Ovary (tissue), 9 donors: ENCODE data around the gene CCL13. TPM values are rescaled to one million over a fixed set of nuclear protein-coding genes. Genes with fewer than 3 reads are reported as not detected.

Source experiments
- DNase-seq, 5 donors: peaks; one replicate each; pipeline ENCODE4 v3.0.0-alpha.2; 2019 to 2020
- H3K27ac ChIP-seq, 2 donors: fragments of 200-600 bp; one replicate each; pipeline versions ENCODE4 v1.5.1 to v1.8.0; 2019 to 2022
- H3K27me3 ChIP-seq: fragments of 200-600 bp; one replicate; pipeline ENCODE4 v1.8.0; 2022
- H3K36me3 ChIP-seq: fragments of 200-600 bp; sonication (generic); one replicate; pipeline ENCODE4 v1.5.1; 2019
- H3K4me1 ChIP-seq: one replicate; pipeline ENCODE4 v1.8.1; 2013; ENCODE audit warnings: mild to moderate bottlenecking, moderate library complexity; ENCODE audit not compliant: insufficient read depth
- H3K4me3 ChIP-seq: fragments of 200-600 bp; sonication (generic); one replicate; pipeline ENCODE4 v1.5.1; 2017
- H3K9me3 ChIP-seq, 2 donors: fragments of 200-600 bp in 1 of 2; sonication (generic) in 1 of 2; one replicate each; pipeline versions ENCODE4 v1.5.1 to v1.8.1; 2013 to 2019; ENCODE audit warnings: mild to moderate bottlenecking in 1 of 2, moderate library complexity in 1 of 2
- CTCF ChIP-seq, 3 donors: fragments of 450-650 bp in 2 of 3; fragments of 200-600 bp in 1 of 3; IDR thresholded peaks; one replicate each; pipeline versions ENCODE4 v1.5.1 to v1.8.0; 2016 to 2022; ENCODE audit warnings: antibody characterized with exemption in 3 of 3, mild to moderate bottlenecking in 1 of 3
- EP300 ChIP-seq: sonication (generic); formaldehyde crosslinking; IDR thresholded peaks from one replicate; pipeline ENCODE4 v1.6.1; 2017; ENCODE audit warnings: antibody characterized with exemption
- POLR2A ChIP-seq: fragments of 450-650 bp; IDR thresholded peaks from one replicate; pipeline ENCODE4 v1.6.1; 2017; ENCODE audit warnings: antibody characterized with exemption, mild to moderate bottlenecking, moderate library complexity
- WGBS, 3 donors: extraction: QIAGEN DNeasy Blood & Tissue Kit in 1 of 3; methylation state at CpG; one replicate each; pipeline versions ENCODE4 v1.1.5 to v1.1.7; 2013 to 2017; 5-methylcytosine and 5-hydroxymethylcytosine counted together
- intact Hi-C, 4 donors: fragments of 100-400 bp; cut with DNase I; formaldehyde crosslinking; loops; one replicate each; pipeline versions ENCODE4 v1.11.0 to v1.15.1; 2022 to 2023
- polyA plus RNA-seq, 2 donors: library from polyadenylated mRNA; stranded (reverse); fragments of 200-250 nt in 1 of 2; fragments of 350-450 nt in 1 of 2; fragmentation: Illumina TruSeq in 1 of 2; extraction: RNeasy Lipid Tissue Mini Kit (QIAGEN cat#74804) in 1 of 2; gene quantifications; one replicate each; pipeline ENCODE4 v1.2.3, GENCODE V29; 2013 to 2014
- total RNA-seq, 7 donors: library from RNA; depleted of rRNA in 2 of 7; stranded (reverse); fragments of >200 nt in 2 of 7; fragmentation: NEBNext Ultra II Directional in 3 of 7; extraction: Animal tissue kit (Norgen Biotek cat#: 25700) in 3 of 7; gene quantifications; one replicate each; pipeline versions ENCODE4 v1.1.0 to v1.2.4, GENCODE V29; 2016 to 2023
- donor health status: DM: no; HTN: no; CAD: no; lungs with moderate emphysema.
- donor health status: DM: no; HTN: no; CAD: no.
- donor health status: Bipolar disorder and iron deficiency.
- donor health status: DM: yes; HTN: yes; CAD: no.
- donor health status: DM: no; HTN: no; CAD: no.
- donor health status: DM: yes; HTN: yes; CAD: no.

Gene CCL13
- total and polyA plus RNA-seq, 9 donors, result 0.47 to 5.1 (median 0.59) TPM; not detected in 4

DNA sequence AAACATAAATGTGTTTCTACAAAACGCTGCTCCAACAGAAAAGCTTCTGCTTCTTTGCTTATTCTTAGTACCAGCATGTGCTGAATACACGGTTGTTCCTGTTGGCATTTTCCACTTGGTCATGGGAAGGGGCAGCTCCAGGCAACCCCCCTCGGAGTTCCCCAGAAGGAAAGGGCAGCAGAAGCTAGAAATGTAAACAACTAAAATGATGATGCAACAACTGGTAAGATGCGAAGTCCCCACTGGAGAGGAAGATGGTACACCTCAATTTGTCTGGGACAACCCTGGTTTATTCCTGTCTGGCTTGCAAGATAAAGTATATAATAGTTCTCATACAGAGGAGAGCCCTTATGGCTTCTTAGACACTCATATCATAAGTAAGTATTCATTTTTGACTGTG lies 9.2 kb upstream of the CCL13 start:
- 46 to 74% (median 54%) methylated on average over 4 of the region's 4 CpGs for WGBS, 3 donors
- no peak for TF ChIP-seq EP300
- TF ChIP-seq POLR2A, result no peak
- TF ChIP-seq CTCF (IDR thresholded peaks at IDR 0.05), result no peak
- intact Hi-C loops, result no loop called here
- Histone ChIP-seq H3K36me3 (no peaks in the 10 kb centered on the region), H3K4me1 (no peaks in the 10 kb centered on the region), H3K27me3 (no peaks in the 10 kb centered on the region), H3K4me3 (no peak overlapping the region), H3K27ac (no peak overlapping the region), H3K9me3 (no peaks in the 10 kb centered on the region)
- DNase-seq, result no peak

DNA sequence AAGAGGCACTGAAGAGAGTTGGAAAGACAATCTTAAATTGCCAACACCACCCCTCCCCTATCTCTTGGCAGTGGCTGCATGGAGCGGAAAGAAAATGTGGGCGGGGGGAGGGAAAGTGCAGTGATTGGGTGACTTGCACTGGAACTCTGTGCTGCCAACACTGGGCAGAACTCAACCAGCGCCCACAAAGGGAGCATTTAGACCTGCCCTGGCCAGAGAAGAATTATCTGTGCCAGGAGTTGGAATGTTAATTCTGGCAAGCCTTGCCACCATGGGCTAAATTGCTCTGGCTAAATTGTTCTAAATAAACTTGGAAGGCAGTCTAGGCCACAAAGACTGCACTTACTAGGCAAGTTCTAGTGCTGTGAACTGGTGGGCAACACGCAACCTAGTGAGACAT lies 6.5 kb upstream of the CCL13 start:
- no peak for DNase-seq
- H3K4me1 ChIP-seq, result no peaks in the 10 kb centered on the region
- WGBS, 3 donors, result 67 to 91% (median 89%) methylated on average over 4 of the region's 4 CpGs
- intact Hi-C loops, result no loop called here
- no peak overlapping the region for H3K4me3 ChIP-seq
- no peaks in the 10 kb centered on the region for H3K36me3 ChIP-seq
- no peaks in the 10 kb centered on the region for H3K27me3 ChIP-seq
- no peak overlapping the region for H3K27ac ChIP-seq
- TF ChIP-seq POLR2A (no peak), EP300 (no peak), CTCF (IDR thresholded peaks at IDR 0.05) (no peak)
- H3K9me3 ChIP-seq, result no peaks in the 10 kb centered on the region

GRCh38 chr17:34351096-34351495 lies 5.2 kb upstream of the CCL13 start:
- no peak for DNase-seq
- Histone ChIP-seq H3K27ac (no peak overlapping the region), H3K4me1 (no peaks in the 10 kb centered on the region), H3K9me3 (no peaks in the 10 kb centered on the region), H3K36me3 (no peaks in the 10 kb centered on the region), H3K4me3 (no peak overlapping the region), H3K27me3 (no peaks in the 10 kb centered on the region)
- intact Hi-C loops, result no loop called here
- 30 to 40% (median 40%) methylated on average over 1 of the region's 1 CpG for WGBS, 3 donors
- TF ChIP-seq CTCF (IDR thresholded peaks at IDR 0.05) (no peak), EP300 (no peak), POLR2A (no peak)

DNA sequence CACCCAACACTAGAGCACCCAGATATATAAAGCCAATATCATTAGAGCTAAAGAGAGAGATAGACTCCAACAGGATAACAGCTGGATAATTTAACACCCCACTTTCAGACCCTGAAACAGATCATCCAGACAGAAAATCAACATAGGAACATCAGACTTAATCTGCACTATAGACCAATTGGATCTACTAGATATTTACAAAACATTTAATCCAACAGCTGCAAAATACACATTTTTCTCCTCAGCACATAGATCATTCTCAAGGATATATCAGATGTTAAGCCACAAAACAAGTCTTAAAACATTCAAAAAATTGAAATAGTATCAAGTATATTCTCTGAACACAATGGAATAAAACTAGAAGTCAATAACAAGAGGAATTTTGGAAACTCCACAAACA lies 4.1 kb upstream of the CCL13 start:
- Histone ChIP-seq H3K27me3 (no peaks in the 10 kb centered on the region), H3K4me1 (no peaks in the 10 kb centered on the region), H3K4me3 (no peak overlapping the region), H3K36me3 (no peaks in the 10 kb centered on the region), H3K27ac (no peak overlapping the region), H3K9me3 (no peaks in the 10 kb centered on the region)
- TF ChIP-seq POLR2A, result no peak
- DNase-seq, result no peak
- intact Hi-C loops, result no loop called here

- Histone ChIP-seq H3K36me3 (no peaks in the 10 kb centered on the region), H3K27ac (no peak overlapping the region), H3K27me3 (no peaks in the 10 kb centered on the region), H3K4me3 (no peak overlapping the region), H3K4me1 (no peaks in the 10 kb centered on the region), H3K9me3 (no peaks in the 10 kb centered on the region)
- DNase-seq, result no peak
- intact Hi-C loops, result no loop called here
- TF ChIP-seq CTCF (IDR thresholded peaks at IDR 0.05), result no peak
- no peak for TF ChIP-seq EP300
- no peak for TF ChIP-seq POLR2A
These were observed 1.6 kb upstream of the CCL13 start for GRCh38 chr17:34354637-34355036.
